GM19238 (cell line): ENCODE results near the gene ZNF784.

Experiments
- DNase-seq: peaks from one replicate; pipeline ENCODE4 v3.0.0; 2011; ENCODE audit warnings: low spot score; ENCODE audit not compliant: insufficient read length

ZNF784 gene

DNA sequence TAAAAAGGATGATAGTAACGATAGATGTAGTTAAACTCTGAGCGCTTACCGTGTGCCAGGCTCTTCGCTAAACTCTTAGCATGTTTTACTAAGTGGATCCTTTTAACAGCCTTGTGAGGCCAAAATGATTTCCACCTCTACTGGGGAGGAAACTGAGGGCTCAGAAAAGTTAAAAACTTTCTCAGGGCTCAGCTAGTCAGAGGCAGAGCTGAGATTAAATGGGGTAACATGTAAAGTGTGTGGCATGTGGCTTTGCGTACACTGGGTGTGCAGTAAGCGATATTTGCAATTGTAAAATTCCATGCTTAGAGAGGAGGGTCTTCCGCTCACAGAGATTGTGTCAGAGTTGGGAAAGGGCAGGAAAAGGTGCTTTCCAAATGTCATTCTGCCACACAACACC, 32.2 kb upstream of the ZNF784 start:
- no peak for DNase-seq

DNA sequence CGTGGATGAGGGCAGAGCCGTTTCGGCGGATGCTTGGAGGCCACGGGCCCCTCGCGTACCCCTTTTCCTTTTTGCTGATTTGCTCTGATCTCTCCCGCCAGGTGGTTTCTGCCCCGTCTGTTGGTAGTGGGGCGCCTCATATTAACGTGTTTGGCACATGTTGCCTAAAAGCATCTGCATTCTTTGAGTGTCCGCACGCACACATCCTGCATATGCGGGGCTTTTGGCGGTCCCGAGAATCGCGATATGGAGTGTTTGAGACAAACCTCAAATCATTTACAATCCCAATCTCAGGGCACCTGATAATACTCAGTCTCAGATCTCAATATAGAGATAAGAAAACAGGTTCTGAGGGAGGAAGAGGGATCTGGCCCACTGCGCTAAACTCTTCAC, 31.3 kb upstream of the ZNF784 start:
- DNase-seq, result no peak

DNA sequence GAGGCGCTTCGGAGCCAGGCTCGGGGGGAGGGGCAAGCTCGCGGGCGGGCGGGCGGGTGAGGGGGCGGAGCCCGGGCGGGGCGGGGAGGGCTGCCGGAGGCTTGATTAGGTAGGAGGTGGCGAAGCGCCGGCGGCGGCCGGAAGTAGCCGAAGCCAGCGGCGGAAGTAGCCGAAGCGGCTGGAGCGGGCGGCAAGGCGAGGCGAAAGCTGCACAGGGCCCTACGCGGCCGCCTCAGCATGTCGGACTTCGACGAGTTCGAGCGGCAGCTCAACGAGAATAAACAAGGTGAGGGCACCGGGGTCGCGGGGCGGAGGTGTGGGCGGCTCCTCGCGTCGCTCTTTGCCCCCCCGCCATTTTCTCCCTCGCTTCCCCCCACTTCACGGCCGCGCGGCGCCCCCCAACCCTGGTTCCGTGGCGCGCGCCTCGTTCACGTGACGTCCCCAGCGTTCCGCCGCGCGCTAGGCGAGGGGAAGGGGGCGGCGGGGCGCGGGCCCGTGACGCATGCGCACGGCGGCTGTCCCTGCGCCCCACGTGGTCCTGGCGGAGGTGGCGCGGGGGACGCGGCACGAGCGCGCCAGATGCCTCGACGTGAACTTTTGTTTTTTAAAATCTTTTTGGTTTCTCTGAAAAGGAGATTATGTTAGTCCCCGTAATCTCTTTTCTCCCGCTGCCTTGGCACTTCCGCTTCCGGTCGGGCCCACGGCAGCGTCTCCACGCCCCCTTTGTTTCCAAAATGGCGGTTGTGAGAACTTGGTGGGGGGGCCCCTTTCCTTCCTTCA, 30.7 kb upstream of the ZNF784 start, which contains the start of gene U2AF2:
TSS of gene U2AF2 (plus strand) at position 168 of the 780 bp plus-strand sequence. CDS start at position 238, 70 bp downstream.
- DNase-seq, result peak; percentile 79

DNA sequence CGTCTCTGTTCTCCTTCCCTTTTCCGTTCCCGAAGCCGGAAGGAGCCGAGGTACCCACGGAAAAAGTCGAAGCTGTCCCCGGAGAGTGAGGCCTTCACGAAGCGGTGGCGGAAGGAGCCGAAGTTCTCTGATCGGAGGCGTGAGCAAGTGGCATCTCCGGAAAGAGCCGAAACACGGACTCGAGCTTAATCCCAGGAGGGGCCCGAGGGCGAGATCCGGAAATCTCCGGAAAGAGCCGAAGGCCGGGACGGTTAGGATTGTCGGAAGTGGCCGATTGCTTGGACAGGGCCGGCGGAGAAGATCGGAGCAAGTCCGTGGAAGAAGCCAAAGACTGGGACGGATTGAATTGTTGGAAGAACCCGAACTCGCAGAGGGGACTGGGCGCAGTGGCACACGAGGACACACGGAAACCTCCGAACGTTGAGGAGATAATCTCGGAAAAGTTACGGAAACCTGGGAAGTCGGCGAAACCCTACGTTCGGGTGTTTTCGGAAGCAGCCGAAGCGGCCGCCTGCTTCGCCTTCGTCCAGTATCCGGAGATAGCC, 30.0 kb upstream of the ZNF784 start:
- DNase-seq, result peak; percentile 86

DNA sequence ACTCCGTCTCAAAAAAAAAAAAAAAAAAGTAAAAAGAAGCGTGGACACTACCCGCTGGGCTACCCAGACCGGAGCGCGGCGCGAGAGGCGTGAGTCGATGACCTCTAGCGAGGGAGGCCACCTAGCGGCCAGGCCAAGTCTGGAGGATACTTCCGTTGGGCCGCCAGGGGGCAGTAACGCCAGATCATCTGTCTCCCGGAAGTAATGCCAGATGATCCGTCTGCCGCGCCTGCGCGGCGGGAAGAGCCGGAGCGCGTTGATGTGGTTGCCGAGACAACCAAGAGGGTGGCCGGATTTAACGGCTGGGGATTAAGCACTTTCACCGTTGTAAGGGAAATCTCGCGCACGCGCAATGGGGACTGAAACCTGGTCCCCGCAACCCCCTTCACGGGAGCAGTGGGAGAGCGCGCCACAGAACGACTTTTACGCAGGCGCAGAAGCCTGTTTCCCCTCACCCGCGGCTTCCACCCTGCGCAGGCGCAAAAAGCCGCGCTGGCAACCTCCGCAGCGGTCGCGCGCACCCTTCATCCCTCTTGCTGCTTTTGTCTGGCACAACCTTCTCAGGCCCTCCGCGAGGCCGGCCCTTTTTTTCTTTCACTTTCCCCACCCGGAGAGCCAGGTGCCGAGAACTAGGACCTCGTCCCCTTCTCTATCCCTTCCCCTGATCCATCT, 29.4 kb upstream of the ZNF784 start:
- peak; percentile 98 for DNase-seq

DNA sequence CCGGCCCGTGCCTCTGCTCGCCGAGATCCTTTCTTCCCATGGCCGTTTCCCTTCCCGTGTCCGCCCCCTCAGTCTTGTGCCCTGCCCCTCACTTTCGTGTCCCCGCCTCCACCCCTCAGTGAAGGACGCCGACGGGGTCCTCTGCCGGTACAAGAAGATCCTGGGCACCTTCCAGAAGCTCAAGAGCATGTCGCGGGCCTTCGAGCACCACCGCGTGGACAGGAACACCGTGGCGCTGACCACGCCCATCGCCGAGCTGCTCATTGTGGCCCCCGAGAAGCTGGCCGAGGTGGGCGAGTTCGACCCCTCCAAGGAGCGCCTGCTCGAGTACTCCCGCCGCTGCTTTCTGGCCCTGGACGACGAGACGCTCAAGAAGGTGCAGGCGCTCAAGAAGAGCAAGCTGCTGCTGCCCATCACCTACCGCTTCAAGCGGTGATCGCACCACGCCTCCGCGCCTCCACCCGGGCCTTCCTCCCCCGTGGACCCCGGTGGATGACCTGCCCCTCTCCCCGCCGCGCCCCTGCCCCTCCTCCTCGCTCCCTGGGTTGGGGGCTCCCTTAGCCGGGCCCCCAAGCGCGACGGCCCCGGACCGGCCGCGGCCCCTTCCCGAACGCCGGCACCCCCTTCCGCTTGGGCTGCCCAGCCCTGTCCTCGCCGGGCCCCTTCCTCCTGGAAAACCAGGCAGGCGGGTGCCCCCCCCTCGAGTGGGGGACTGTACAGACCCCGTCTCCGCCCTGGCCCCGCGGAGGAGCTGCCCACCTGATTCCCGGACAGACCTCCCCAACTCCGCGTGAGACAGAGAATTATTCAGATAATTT, 28.2 kb upstream of the ZNF784 start:
- DNase-seq, result no peak

DNA sequence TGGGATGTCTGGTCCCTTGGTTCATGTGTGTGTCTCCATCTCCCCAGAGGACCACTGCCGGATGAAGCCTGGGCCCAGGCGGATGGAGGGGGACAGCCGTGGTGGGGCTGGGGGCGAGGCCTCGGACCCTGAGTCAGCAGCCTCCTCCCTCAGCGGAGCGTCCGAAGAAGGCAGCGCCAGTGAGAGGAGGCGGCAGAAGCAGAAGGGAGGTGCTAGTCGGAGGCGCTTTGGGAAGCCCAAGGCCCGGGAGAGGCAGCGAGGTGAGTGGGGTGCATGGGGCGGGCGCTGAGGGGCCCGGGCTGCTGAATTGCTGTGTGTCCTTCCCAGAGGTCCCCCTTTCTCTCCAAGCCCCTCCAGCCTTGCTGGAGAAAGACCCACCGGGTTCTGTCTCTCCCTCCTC, 26.9 kb upstream of the ZNF784 start:
- no peak for DNase-seq

DNA sequence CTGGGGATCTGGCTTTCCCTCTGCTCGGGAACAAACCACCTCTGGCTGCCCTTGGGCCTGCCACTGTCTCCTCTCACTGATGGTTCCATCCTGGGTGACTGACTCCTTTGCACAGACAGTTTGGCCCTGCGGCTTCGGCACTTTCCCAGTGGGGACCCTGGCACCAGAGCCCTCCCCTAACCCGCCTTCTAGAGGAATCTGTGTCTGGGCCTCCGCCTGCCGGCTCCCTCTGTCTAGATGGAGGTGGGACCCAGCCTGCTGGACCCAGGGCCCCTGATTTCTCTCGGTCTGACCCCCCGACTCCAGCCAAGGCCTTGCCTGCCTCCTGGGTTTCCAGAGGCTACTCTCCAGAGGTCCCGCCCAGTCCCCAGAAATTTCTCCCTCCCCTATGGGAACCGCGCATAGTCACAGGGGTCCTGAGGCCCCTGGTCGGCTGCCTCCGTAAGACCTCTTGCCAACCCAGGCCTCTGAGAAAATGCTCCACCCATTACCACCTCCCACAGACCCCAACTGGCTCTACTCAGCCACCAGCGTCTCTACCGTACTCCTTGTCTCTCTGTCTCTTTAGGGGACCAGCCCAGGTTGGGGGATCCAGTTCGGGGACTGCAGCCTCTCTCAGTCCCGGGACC, 26.4 kb upstream of the ZNF784 start:
- no peak for DNase-seq

DNA sequence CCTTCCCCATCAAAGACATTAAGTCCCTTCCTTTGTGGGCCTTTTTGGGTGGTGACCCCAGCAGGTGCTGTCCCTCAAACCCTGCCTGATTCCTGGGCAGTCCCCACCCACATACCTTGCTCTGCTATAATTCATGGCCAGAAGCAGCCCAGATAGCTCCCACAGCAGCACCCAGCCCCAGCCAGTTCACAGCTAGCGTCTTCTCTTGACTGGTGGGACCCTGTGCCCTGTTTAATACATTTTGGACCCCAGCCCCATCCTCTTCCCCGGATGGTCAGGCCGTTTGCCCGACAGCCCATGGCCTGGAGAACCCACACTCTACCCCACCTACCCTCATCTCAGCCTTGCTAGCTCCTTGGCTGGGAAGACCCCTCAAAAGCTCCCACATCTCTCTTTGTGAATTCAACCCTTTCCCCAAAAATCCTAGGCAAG, 25.8 kb upstream of the ZNF784 start:
- no peak for DNase-seq

DNA sequence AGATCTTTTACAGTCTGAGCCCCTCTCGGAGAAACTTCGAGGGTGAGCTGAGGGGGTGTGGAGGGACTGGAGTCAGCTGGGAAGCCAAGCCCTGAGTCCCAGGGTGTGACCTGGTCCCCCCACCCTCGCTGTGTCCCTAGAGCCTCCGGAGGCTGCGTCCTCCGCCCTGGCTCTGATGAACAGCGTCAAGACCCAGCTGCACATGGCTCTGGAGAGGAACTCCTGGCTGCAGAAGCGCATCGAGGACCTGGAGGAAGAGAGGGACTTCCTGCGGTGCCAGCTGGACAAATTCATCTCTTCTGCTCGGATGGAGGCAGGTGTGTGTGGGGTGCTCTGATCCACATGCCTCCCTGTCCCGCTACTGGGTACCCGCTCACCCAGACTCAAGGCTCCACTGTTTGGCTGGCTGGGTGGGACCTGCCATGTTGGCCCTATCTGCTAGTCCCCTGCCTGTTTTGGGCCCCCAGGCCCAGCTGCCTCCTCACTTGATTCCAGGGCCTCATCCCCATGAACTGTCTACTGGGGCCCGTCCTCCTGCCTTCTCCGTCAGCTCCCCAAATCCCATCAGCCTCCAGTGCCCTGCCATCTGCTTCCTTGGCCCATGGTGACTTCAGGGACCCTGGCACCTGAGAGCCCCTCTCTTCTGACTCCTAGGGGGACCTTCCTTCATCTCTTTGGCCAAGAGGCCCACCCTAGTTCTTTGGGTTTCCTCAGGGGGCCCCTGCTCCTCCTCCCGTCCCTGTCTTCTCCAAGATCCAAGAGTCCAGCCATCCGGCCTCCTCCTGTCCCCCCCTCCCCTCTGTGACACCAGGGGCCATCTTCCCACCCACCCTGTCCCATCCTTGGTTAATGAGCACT, 25.1 kb upstream of the ZNF784 start:
- DNase-seq, result no peak

DNA sequence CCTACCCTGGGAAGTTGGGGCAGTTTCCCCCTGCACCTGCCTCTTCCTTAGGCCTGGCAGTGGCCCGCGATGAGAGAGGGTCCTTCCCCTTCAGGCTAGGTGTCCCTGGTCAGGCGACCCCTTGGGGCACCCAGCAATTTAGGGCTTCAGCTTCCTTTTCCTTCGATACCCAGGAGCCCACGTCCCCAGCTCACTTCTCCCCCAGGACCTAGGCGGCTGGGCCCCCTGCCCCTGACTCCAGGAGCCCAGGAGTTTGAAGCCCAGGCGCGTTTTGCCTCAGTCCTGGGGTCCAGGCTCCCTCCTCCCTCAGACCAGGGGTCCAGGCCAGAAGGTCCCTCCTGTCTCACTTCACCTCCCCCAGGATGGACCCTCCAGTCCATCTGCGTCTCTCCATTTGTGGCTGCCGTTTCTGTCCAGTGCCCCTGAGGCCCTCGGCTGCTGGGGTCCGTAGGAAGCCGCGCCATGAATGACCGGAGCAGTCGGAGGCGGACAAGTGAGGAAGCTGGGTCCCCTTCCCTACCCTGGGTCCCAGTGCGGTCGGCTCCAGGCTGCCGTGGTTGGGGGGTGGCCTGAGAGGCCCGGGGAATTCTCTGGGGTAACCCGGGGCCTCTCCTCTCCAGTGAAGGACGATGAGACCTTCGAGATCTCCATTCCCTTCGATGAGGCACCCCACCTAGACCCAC, 24.4 kb upstream of the ZNF784 start:
- no peak for DNase-seq

DNA sequence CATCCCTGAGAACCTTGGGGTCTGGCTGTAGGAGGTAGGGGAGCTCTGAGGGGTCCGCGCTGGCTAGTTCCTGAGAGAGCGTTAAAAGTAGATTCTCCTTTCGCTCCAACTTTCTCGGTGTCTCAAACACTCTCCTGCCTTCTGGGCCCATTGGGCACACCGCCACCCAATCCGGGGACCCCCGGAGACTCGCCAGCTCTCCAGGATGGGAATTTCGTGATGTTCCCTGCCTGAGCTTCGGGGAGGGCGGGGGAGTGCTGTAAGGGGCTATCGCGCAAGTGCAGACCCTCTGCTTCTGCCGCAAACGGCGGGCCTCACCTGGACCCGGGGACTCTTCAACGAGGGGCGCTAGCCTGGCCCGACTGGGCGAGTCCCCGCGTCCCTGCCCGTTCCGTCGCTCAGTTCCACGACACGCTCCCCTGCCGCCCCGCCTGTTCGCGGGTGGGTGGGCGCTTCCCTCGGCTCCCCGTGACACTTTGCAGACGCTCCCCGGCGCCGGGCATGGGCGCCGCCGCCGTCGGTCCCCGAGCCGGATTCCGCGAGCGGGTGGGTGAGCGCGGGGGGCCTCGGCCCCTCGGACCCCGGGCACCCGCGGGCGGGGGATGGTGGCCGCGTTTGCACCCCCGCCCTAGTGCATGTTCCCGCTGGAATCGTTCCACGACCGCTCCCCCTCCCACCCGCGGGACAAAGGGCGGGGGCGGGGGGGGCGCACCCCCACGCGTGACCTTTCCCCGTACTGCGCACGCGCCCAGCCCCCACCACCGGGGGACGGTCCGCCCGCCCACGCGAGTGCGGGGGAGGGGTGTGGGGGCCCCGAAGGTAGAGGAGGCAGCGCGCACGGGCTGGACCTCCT, 23.6 kb upstream of the ZNF784 start, which contains the start of gene CCDC106:
TSS of gene CCDC106 (plus strand) at position 481 of the 853 bp plus-strand sequence. CDS start 835 bp downstream, outside the sequence.
- DNase-seq, result peak; percentile 69

DNA sequence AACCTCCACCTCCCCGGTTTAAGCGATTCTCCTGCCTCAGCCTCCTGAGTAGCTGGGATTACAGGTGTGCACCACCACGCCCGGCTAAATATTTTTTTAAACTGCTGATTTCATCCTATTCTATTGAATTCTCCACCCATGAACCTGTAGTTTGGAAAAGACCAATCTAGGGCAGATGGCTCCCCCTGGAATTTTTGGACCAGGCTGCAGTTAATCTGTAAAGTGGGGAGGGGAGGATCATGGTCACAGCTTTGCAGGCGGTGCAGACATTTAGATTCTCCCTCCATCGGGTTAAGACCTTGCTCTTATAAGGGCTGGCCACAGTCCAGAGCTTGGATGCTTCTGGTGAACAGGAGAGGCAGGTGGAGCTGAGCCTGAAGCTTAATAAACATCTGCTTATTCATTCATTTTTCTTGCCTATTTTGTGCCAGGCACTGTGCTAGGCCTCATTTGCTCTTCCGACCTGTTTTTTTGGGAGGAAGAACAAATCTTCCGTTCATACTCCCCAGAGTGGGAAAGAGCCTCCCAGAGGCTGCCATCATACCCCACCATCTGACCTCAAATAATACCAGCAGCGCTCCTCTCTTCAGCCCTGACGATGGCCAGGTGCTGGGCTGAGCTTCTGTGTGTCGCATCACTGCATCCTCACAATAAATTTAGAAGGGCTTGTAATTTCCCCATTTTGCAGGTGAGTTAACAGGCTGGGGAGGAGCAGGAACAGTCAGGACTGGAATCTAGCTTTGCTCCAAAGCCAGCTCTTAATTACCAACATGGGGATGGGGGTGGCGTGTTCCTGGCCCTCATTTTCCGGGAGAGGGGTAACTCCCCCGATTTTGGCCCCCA, 22.7 kb upstream of the ZNF784 start:
- DNase-seq, result no peak

DNA sequence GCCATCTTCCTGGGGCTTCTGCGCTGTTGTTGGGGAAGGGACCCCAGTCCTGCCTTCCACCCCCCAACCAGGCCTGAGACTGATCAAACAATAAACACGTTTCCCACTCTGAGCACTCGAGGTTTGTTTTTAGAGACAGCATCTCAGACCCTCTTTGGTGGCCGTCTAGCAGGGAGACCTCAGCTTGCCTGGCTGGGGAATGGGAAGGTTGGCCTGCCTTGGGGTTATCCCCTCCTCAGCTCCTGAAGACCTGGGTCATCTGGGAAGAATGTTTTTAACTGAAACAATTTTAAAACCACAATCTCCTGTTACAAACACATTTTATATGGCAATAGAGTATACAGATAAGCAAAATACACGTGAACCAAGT, 21.1 kb upstream of the ZNF784 start:
- no peak for DNase-seq

DNA sequence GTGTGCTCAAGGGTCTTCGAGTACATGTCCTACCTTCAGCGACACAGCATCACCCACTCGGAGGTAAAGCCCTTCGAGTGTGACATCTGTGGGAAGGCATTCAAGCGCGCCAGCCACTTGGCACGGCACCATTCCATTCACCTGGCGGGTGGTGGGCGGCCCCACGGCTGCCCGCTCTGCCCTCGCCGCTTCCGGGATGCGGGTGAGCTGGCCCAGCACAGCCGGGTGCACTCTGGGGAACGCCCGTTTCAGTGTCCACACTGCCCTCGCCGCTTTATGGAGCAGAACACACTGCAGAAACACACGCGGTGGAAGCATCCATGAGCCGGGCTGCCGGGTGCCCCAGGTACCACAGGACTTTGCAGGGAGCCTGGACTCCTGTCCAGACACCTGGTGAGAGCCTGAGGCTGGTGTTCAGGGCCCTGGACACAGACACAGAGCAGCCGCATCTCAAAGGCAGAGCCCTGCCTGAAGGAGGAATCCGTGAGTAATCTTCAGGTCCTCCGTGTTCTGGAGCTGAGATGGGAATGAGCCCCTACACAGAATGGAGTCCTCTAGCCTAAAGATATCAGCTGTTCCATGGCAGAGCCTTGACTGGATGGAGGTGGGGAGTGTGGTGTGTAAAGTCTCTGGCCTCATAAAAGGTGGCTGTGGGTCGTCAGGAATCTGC, 20.6 kb upstream of the ZNF784 start:
- DNase-seq, result no peak

DNA sequence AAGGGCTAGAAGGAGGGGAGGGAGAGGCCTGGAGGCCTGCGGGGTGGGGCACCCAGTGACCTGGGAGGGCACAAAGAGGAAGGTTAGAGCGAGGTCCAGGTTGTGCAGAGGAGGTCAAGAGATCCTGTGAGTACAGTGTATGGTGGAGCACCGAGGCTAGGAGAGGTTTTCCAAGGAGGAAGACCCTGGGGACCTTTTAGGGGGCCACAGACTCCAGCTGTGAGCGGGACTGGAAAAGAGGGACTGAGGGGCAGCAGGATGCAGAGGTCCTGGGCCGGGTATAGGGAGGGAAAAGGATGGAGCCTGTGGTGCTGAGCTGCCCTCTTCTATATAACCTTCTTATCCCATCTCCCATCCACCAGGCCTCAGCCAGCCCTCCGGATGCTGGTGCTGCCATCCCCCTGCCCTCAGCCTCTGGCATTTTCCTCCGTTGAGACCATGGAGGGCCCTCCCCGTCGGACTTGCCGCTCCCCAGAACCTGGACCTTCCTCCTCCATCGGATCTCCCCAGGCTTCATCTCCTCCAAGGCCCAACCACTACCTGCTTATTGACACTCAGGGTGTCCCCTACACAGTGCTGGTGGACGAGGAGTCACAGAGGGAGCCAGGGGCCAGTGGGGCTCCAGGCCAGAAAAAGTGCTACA, 19.9 kb upstream of the ZNF784 start:
- DNase-seq, result no peak

DNA sequence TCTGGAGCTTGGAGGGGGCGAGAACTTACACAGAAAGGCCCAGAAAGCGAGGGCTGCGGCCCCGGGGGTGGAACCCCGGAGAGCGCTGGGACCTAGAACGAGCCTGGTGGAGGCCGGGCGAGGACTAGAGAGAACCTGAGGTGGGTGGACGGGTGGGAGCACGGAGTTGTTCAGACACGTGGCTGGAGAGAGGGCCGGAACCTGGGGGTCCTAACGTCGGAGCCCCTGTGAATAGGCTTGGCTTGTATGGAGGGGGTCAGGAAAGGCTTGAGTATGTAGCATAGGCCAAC, 19.5 kb upstream of the ZNF784 start:
- no peak for DNase-seq
